Activated CD4-positive, alpha-beta T cell treated with anti-CD3 and anti-CD28 coated beads, Interleukin-2, amount 10 ng/mL, durations not matched to agents 7 days and 5 days (primary cell): ENCODE data around the gene NUDT3. TPM values are rescaled to one million over a fixed set of nuclear protein-coding genes. Genes with fewer than 3 reads are reported as not detected.
"Not testable (repeated sequence)": the region's sequence is repeated elsewhere in the genome, so short reads cannot be mapped to it uniquely, and the experiment has no call there.

ENCODE experiments used
- CTCF ChIA-PET: fragments of 350-600 bp; sonication (Branson Sonifier 250); formaldehyde crosslinking; loops from one replicate; lab custom pipeline; 2021; ENCODE audit warnings: antibody characterized with exemption; lab: Charles Lee
- POLR2A ChIA-PET: fragments of 350-600 bp; sonication (Branson Sonifier 250); formaldehyde crosslinking; loops from one replicate; lab custom pipeline; 2021; ENCODE audit warnings: antibody characterized with exemption; lab: Charles Lee
- DNase-seq: peaks from one replicate; pipeline ENCODE4 v3.0.0-alpha.2; 2020
- H3K27ac Mint-ChIP-seq: one replicate; pipeline ENCODE4 v1.8.0; 2021; ENCODE audit warnings: mild to moderate bottlenecking, moderate library complexity, mixed read lengths
- H3K27me3 Mint-ChIP-seq: one replicate; pipeline ENCODE4 v1.8.0; 2021; ENCODE audit warnings: mixed read lengths
- H3K36me3 Mint-ChIP-seq: one replicate; pipeline ENCODE4 v1.8.0; 2021; ENCODE audit warnings: low read depth, mixed read lengths
- H3K4me1 Mint-ChIP-seq: one replicate; pipeline ENCODE4 v1.8.0; 2021; ENCODE audit warnings: mixed read lengths
- H3K4me3 Mint-ChIP-seq: one replicate; pipeline ENCODE4 v1.8.0; 2021; ENCODE audit warnings: mild to moderate bottlenecking, moderate library complexity, mixed read lengths
- H3K9me3 Mint-ChIP-seq: one replicate; pipeline ENCODE4 v1.8.0; 2021; ENCODE audit warnings: mixed read lengths
- total RNA-seq, 2 experiments: library from RNA; stranded (reverse); gene quantifications; one replicate each; pipeline ENCODE4 v1.2.3, GENCODE V29; 2021

NUDT3 gene
- total RNA-seq, 2 experiments from 2014 or later, result 12.4 to 13.3 TPM

GRCh38 chr6:34263484-34263883 is 129.0 kb downstream of the NUDT3 start:
- POLR2A ChIA-PET, H3K4me1 Mint-ChIP-seq, H3K4me3 Mint-ChIP-seq, DNase-seq, H3K36me3 Mint-ChIP-seq, H3K27me3 Mint-ChIP-seq, CTCF ChIA-PET, H3K9me3 Mint-ChIP-seq, H3K27ac Mint-ChIP-seq: not testable (repeated sequence)

- CTCF ChIA-PET, result no interaction called here
Observed at GRCh38 chr6:34260576-34261267, 131.7 kb downstream of the NUDT3 start.

GRCh38 chr6:34259529-34260069 is 132.9 kb downstream of the NUDT3 start:
- Mint-ChIP-seq H3K36me3 (peaks cover 3% of the 10 kb centered on the region), H3K4me3 (no peak overlapping the region), H3K9me3 (peaks cover 3% of the 10 kb centered on the region), H3K27me3 (no peaks in the 10 kb centered on the region), H3K4me1 (no peaks in the 10 kb centered on the region), H3K27ac (no peak overlapping the region)
- ChIA-PET POLR2A (no interaction called here), CTCF (no interaction called here)
- DNase-seq, result no peak

More at GRCh38 chr6:34260576-34261267, 131.7 kb downstream of the NUDT3 start:
- Mint-ChIP-seq H3K27ac (no peak overlapping the region), H3K4me1 (no peaks in the 10 kb centered on the region), H3K27me3 (no peaks in the 10 kb centered on the region), H3K9me3 (peaks cover 3% of the 10 kb centered on the region), H3K4me3 (no peak overlapping the region), H3K36me3 (peaks cover 3% of the 10 kb centered on the region)
- no peak for DNase-seq
- POLR2A ChIA-PET, result no interaction called here

- CTCF ChIA-PET, H3K36me3 Mint-ChIP-seq, H3K27me3 Mint-ChIP-seq, POLR2A ChIA-PET, H3K27ac Mint-ChIP-seq, H3K9me3 Mint-ChIP-seq, DNase-seq, H3K4me3 Mint-ChIP-seq: not testable (repeated sequence)
- H3K4me1 Mint-ChIP-seq, result peaks cover 25% of the 10 kb centered on the region
Observed at GRCh38 chr6:34252395-34252794, 140.1 kb downstream of the NUDT3 start.

- CTCF ChIA-PET, result interaction anchor here (0.6 to 4.9 kb wide), 40 partner anchors 9 to 408 kb away, joined by 3 to 40 read pairs (median 4); partner anchors contain the start of gene HMGA1
- POLR2A ChIA-PET, result no interaction called here
- peak overlapping the region; percentile 94 for H3K27ac Mint-ChIP-seq
- peaks cover 44% of the 10 kb centered on the region for H3K4me1 Mint-ChIP-seq
- no peaks in the 10 kb centered on the region for H3K9me3 Mint-ChIP-seq
- H3K4me3 Mint-ChIP-seq, result peak overlapping the region; percentile 96
- peaks cover 12% of the 10 kb centered on the region for H3K36me3 Mint-ChIP-seq
- H3K27me3 Mint-ChIP-seq, result peaks cover 6% of the 10 kb centered on the region
- DNase-seq, result no peak
Observed at GRCh38 chr6:34249469-34250261, 142.8 kb downstream of the NUDT3 start.

- H3K27ac Mint-ChIP-seq, result peak within 1 kb of the TSS; percentile 97
- CTCF ChIA-PET, result interaction anchor here (0.6 to 4.9 kb wide), 40 partner anchors 8 to 1103 kb away, joined by 3 to 40 read pairs (median 4); partner anchors contain the start of gene HMGA1
- H3K36me3 Mint-ChIP-seq, result peaks cover 17% of the 10 kb centered on the region
- DNase-seq, result peak; percentile 97
- H3K4me3 Mint-ChIP-seq, result peak within 1 kb of the TSS; percentile 96
- peaks cover 49% of the 10 kb centered on the region for H3K4me1 Mint-ChIP-seq
- H3K27me3 Mint-ChIP-seq, result peaks cover 6% of the 10 kb centered on the region
- H3K9me3 Mint-ChIP-seq, result no peaks in the 10 kb centered on the region
- POLR2A ChIA-PET, result interaction anchor here (1.4 kb wide), 1 partner anchor 166 kb away, joined by 4 read pairs; no protein-coding TSS in a partner anchor
Observed at GRCh38 chr6:34248727-34249468, 143.6 kb downstream of the NUDT3 start, which contains the start of gene SMIM29. Gene SMIM29 (minus strand): TSS chr6:34249006. CDS start chr6:34247791, 1,215 bp downstream.

GRCh38 chr6:34248198-34248726 is 144.2 kb downstream of the NUDT3 start:
- Mint-ChIP-seq H3K27ac (peak overlapping the region; percentile 97), H3K9me3 (no peaks in the 10 kb centered on the region), H3K36me3 (peaks cover 23% of the 10 kb centered on the region), H3K4me1 (peaks cover 55% of the 10 kb centered on the region), H3K27me3 (peaks cover 6% of the 10 kb centered on the region), H3K4me3 (peak overlapping the region; percentile 96)
- ChIA-PET POLR2A (interaction anchor here (1.4 kb wide), 1 partner anchor 167 kb away, joined by 4 read pairs; no protein-coding TSS in a partner anchor), CTCF (interaction anchor here (0.7 to 4.9 kb wide), 6 partner anchors 12 to 347 kb away, joined by 3 to 40 read pairs (median 3); partner anchors contain the start of gene HMGA1)
- DNase-seq, result peak; percentile 62

GRCh38 chr6:34247481-34248197 is 144.8 kb downstream of the NUDT3 start:
- peak overlapping the region; percentile 97 for H3K27ac Mint-ChIP-seq
- DNase-seq, result no peak
- H3K36me3 Mint-ChIP-seq, result peaks cover 29% of the 10 kb centered on the region
- H3K9me3 Mint-ChIP-seq, result no peaks in the 10 kb centered on the region
- H3K4me1 Mint-ChIP-seq, result peaks cover 59% of the 10 kb centered on the region
- ChIA-PET POLR2A (interaction anchor here (1.4 kb wide), 1 partner anchor 167 kb away, joined by 4 read pairs; no protein-coding TSS in a partner anchor), CTCF (interaction anchor here (0.9 to 4.9 kb wide), 5 partner anchors 11 to 167 kb away, joined by 3 to 40 read pairs (median 4); partner anchors contain the start of gene HMGA1)
- H3K27me3 Mint-ChIP-seq, result peaks cover 3% of the 10 kb centered on the region
- peak overlapping the region; percentile 96 for H3K4me3 Mint-ChIP-seq

- Mint-ChIP-seq H3K4me3 (peak overlapping the region; percentile 96), H3K27me3 (no peaks in the 10 kb centered on the region), H3K36me3 (peaks cover 38% of the 10 kb centered on the region), H3K27ac (peak overlapping the region; percentile 78), H3K4me1 (peaks cover 63% of the 10 kb centered on the region), H3K9me3 (no peaks in the 10 kb centered on the region)
- ChIA-PET CTCF (interaction anchor here (0.5 to 4.9 kb wide), 5 partner anchors 15 to 168 kb away, joined by 3 to 40 read pairs (median 4); no protein-coding TSS in a partner anchor), POLR2A (no interaction called here)
- DNase-seq, result peak; percentile 69
Observed at GRCh38 chr6:34246563-34247391, 145.7 kb downstream of the NUDT3 start.

GRCh38 chr6:34246249-34246562 is 146.3 kb downstream of the NUDT3 start:
- CTCF ChIA-PET, result interaction anchor here (0.5 to 4.9 kb wide), 2 partner anchors 88 to 169 kb away, joined by 3 to 40 read pairs; no protein-coding TSS in a partner anchor
- peaks cover 66% of the 10 kb centered on the region for H3K4me1 Mint-ChIP-seq
- H3K27me3 Mint-ChIP-seq, result no peaks in the 10 kb centered on the region
- no peaks in the 10 kb centered on the region for H3K9me3 Mint-ChIP-seq
- POLR2A ChIA-PET, result no interaction called here
- no peak for DNase-seq
- H3K27ac Mint-ChIP-seq, result peak overlapping the region; percentile 13
- H3K4me3 Mint-ChIP-seq, result no peak overlapping the region
- peaks cover 44% of the 10 kb centered on the region for H3K36me3 Mint-ChIP-seq

GRCh38 chr6:34245761-34246140 is 146.7 kb downstream of the NUDT3 start:
- H3K4me3 Mint-ChIP-seq, DNase-seq, H3K27me3 Mint-ChIP-seq, H3K9me3 Mint-ChIP-seq, POLR2A ChIA-PET: not testable (repeated sequence)
- peaks cover 48% of the 10 kb centered on the region for H3K36me3 Mint-ChIP-seq
- peak overlapping the region; percentile 68 for H3K27ac Mint-ChIP-seq
- CTCF ChIA-PET, result interaction anchor here (0.5 to 4.9 kb wide), 2 partner anchors 87 to 169 kb away, joined by 3 to 40 read pairs; no protein-coding TSS in a partner anchor
- peaks cover 71% of the 10 kb centered on the region for H3K4me1 Mint-ChIP-seq
